Activated CD8-positive, alpha-beta memory T cell treated with anti-CD3 and anti-CD28 coated beads for 36 hours (primary cell): ENCODE results near the gene IPO5. TPM values are rescaled to one million over a fixed set of nuclear protein-coding genes. Genes with fewer than 3 reads are reported as not detected.

Source experiments
- total RNA-seq, 2 experiments: library from RNA; stranded (reverse); gene quantifications; one replicate each; pipeline ENCODE4 v1.2.3, GENCODE V29; 2021

The IPO5 gene
- total RNA-seq, 2 experiments from 2014 or later, result 243 to 258 TPM

Other genes with a start within 250 kb of the IPO5 start
- gene FARP1, start 189.4 kb downstream of the IPO5 start, total RNA-seq, result under 1 TPM; 0.29 to 0.34 TPM
- not detected for gene RNF113B, start 223.6 kb downstream of the IPO5 start, total RNA-seq